ENCODE data around the gene ZNF217. TPM values are rescaled to one million over a fixed set of nuclear protein-coding genes. Genes with fewer than 3 reads are reported as not detected.

ZNF217 gene
- 13.6 to 24.8 TPM (median 23.1 TPM) in 5 replicates for total RNA-seq (2022; extraction: Qiagen RNA extraction; ENCODE audit: low read depth)

GRCh38 chr20:53593466-53594007 lies at the start of gene ZNF217:
Gene ZNF217 (minus strand): TSS chr20:53593839. CDS start chr20:53582826, 11,013 bp downstream.

All from A549 treated with ZK216348 at 1 μM for 4 hours (cell line).